Breast epithelium (tissue), 3 donors: ENCODE results near the gene SNRNP200.

Source experiments
- CTCF ChIP-seq, 3 donors: fragments of 450-650 bp; IDR thresholded peaks; one replicate each; pipeline ENCODE4 v1.5.1; 2016 to 2017; ENCODE audit warnings: antibody characterized with exemption in 3 of 3, mild to moderate bottlenecking in 3 of 3, moderate library complexity in 3 of 3
- POLR2AphosphoS5 ChIP-seq, 3 donors: sonication (generic); formaldehyde crosslinking; IDR thresholded peaks; one replicate each; pipeline ENCODE4 v1.6.1; 2017; ENCODE audit warnings: antibody characterized with exemption in 3 of 3

DNA sequence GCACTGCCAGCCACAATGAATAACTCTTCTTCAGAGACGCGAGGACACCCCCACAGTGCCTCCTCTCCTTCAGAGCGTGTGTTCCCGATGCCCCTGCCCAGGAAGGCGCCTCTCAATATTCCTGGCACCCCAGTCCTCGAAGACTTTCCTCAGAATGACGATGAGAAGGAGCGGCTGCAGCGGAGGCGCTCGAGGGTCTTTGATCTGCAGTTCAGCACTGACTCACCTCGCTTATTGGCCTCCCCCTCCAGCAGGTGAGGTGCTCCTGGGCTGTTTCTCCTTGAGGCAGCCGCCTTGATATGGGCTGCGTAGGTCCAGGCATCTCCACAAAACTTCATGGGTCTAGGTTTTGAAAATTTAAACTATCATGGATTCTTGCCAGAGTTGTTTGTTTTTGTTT lies 36.3 kb upstream of the SNRNP200 start:
- TF ChIP-seq CTCF (IDR thresholded peaks at IDR 0.05) (no peak), POLR2AphosphoS5 (IDR thresholded peaks at IDR 0.05) (no peak)
